Stimulated activated CD8-positive, alpha-beta memory T cell treated with anti-CD3 and anti-CD28 coated beads, Interleukin-12 subunit alpha, Interleukin-12 subunit beta, amount 100 ng/mL, for 24 hours (primary cell): Measurements from ENCODE around the gene LTBP1.
"Not testable (repeated sequence)": the region's sequence is repeated elsewhere in the genome, so short reads cannot be mapped to it uniquely, and the experiment has no call there.

Experiments
- DNase-seq: peaks from one replicate; pipeline ENCODE4 v3.0.0-alpha.2; 2020; ENCODE audit errors: extremely low read depth

LTBP1 gene

GRCh38 chr2:32946314-32947075 is at the start of gene LTBP1:
Gene LTBP1 (plus strand): TSS chr2:32946953. CDS start chr2:32947325, 372 bp downstream.
- no peak for DNase-seq

- DNase-seq: no peak
Measured at GRCh38 chr2:32900246-32900973, 46.3 kb upstream of the LTBP1 start.

GRCh38 chr2:32901313-32901712 is 45.4 kb upstream of the LTBP1 start:
- no peak for DNase-seq

- DNase-seq: no peak
Measured at GRCh38 chr2:32902174-32902573, 44.6 kb upstream of the LTBP1 start.

- no peak for DNase-seq
Measured at GRCh38 chr2:32902986-32903385, 43.8 kb upstream of the LTBP1 start.

GRCh38 chr2:32904074-32904473 is 42.7 kb upstream of the LTBP1 start:
- DNase-seq: no peak

GRCh38 chr2:32904751-32905150 is 42.0 kb upstream of the LTBP1 start:
- no peak for DNase-seq

- DNase-seq: no peak
Measured at GRCh38 chr2:32905270-32905669, 41.5 kb upstream of the LTBP1 start.

GRCh38 chr2:32910883-32911598 is 35.7 kb upstream of the LTBP1 start:
- no peak for DNase-seq

GRCh38 chr2:32915694-32916093 is 31.1 kb upstream of the LTBP1 start:
- DNase-seq: no peak

GRCh38 chr2:32918774-32919173 is 28.0 kb upstream of the LTBP1 start:
- DNase-seq: no peak

- not testable (repeated sequence) for DNase-seq
Measured at GRCh38 chr2:32919901-32920300, 26.9 kb upstream of the LTBP1 start.

GRCh38 chr2:32921486-32921885 is 25.3 kb upstream of the LTBP1 start:
- DNase-seq: not testable (repeated sequence)

- DNase-seq: no peak
Measured at GRCh38 chr2:32922501-32922900, 24.3 kb upstream of the LTBP1 start.

- no peak for DNase-seq
Measured at GRCh38 chr2:32923109-32923508, 23.6 kb upstream of the LTBP1 start.

GRCh38 chr2:32925283-32925815 is 21.4 kb upstream of the LTBP1 start:
- no peak for DNase-seq

GRCh38 chr2:32925976-32926707 is 20.6 kb upstream of the LTBP1 start:
- no peak for DNase-seq

- DNase-seq: no peak
Measured at GRCh38 chr2:32926708-32927084, 20.1 kb upstream of the LTBP1 start.

GRCh38 chr2:32930436-32930835 is 16.3 kb upstream of the LTBP1 start:
- no peak for DNase-seq

GRCh38 chr2:32931519-32931918 is 15.2 kb upstream of the LTBP1 start:
- no peak for DNase-seq

GRCh38 chr2:32931945-32932709 is 14.6 kb upstream of the LTBP1 start:
- DNase-seq: no peak
